Ascending aorta (tissue), 2 donors: ENCODE results near the gene VSX1. TPM values are rescaled to one million over a fixed set of nuclear protein-coding genes. Genes with fewer than 3 reads are reported as not detected.

Source experiments
- DNase-seq, 2 donors: peaks; one replicate each; pipeline ENCODE4 v3.0.0-alpha.2; 2019; ENCODE audit warnings: low spot score in 2 of 2
- H3K27ac ChIP-seq, 2 donors: fragments of 200-600 bp; sonication (generic); one replicate each; pipeline ENCODE4 v1.5.1; 2016 to 2017; ENCODE audit warnings: mild to moderate bottlenecking in 1 of 2
- H3K27me3 ChIP-seq: fragments of 200-600 bp; sonication (generic); one replicate; pipeline ENCODE4 v1.5.1; 2017
- H3K36me3 ChIP-seq, 2 donors: fragments of 200-600 bp; sonication (generic); one replicate each; pipeline ENCODE4 v1.5.1; 2016
- H3K4me1 ChIP-seq, 2 donors: fragments of 200-600 bp; sonication (generic); one replicate each; pipeline ENCODE4 v1.5.1; 2016 to 2017; ENCODE audit warnings: mild to moderate bottlenecking in 1 of 2
- H3K4me3 ChIP-seq, 2 donors: fragments of 200-600 bp; sonication (generic); one replicate each; pipeline ENCODE4 v1.5.1; 2016 to 2017; ENCODE audit warnings: mild to moderate bottlenecking in 1 of 2
- H3K9me3 ChIP-seq, 2 donors: fragments of 200-600 bp; sonication (generic); one replicate each; pipeline ENCODE4 v1.5.1; 2016
- CTCF ChIP-seq, 3 experiments: fragments of 200-600 bp in 2 of 3; fragments of 450-650 bp in 1 of 3; sonication (generic) in 2 of 3; IDR thresholded peaks; one replicate each; pipeline ENCODE4 v1.5.1; 2016 to 2019; ENCODE audit warnings: antibody characterized with exemption in 3 of 3, mild to moderate bottlenecking in 1 of 3, moderate library complexity in 1 of 3
- intact Hi-C: fragments of 100-400 bp; cut with DNase I; formaldehyde crosslinking; loops from one replicate; pipeline ENCODE4 v1.15.1; 2023
- total RNA-seq: library from RNA; depleted of rRNA; stranded (reverse); fragments of >200 nt; gene quantifications from one replicate; pipeline ENCODE4 v1.1.0, GENCODE V29; 2016

The VSX1 gene
- total RNA-seq, 1 donor from 2014 or later: not detected

GRCh38 chr20:25064561-25065071, 17.3 kb downstream of the VSX1 start:
- no peak overlapping the region for H3K4me3 ChIP-seq
- no peaks in the 10 kb centered on the region for H3K4me1 ChIP-seq
- H3K27ac ChIP-seq: no peak overlapping the region
- TF ChIP-seq CTCF (IDR thresholded peaks at IDR 0.05): no peak
- H3K9me3 ChIP-seq: no peaks in the 10 kb centered on the region
- no peaks in the 10 kb centered on the region for H3K36me3 ChIP-seq
- intact Hi-C loops: loop anchor here (1.0 to 5.0 kb wide), 3 partner anchors 69 to 333 kb away; no protein-coding TSS in a partner anchor
- H3K27me3 ChIP-seq: no peaks in the 10 kb centered on the region
- DNase-seq: peak in 1 of 2 donors; percentile 30

GRCh38 chr20:25063981-25064380, 18.0 kb downstream of the VSX1 start:
- Histone ChIP-seq H3K4me3 (no peak overlapping the region), H3K36me3 (no peaks in the 10 kb centered on the region), H3K9me3 (no peaks in the 10 kb centered on the region), H3K4me1 (no peaks in the 10 kb centered on the region), H3K27me3 (no peaks in the 10 kb centered on the region), H3K27ac (no peak overlapping the region)
- DNase-seq: peak in 1 of 2 donors; percentile 44
- intact Hi-C loops: loop anchor here (2.0 kb wide), 1 partner anchor 115 kb away; no protein-coding TSS in a partner anchor
- TF ChIP-seq CTCF (IDR thresholded peaks at IDR 0.05): no peak

GRCh38 chr20:25063546-25063945, 18.4 kb downstream of the VSX1 start:
- no peak for TF ChIP-seq CTCF (IDR thresholded peaks at IDR 0.05)
- H3K27ac ChIP-seq: no peak overlapping the region
- H3K4me3 ChIP-seq: no peak overlapping the region
- H3K4me1 ChIP-seq: peaks cover 0 to 3% of the 10 kb centered on the region in 2 donors
- no peaks in the 10 kb centered on the region for H3K27me3 ChIP-seq
- no peaks in the 10 kb centered on the region for H3K9me3 ChIP-seq
- peak in 1 of 2 donors; percentile 25 for DNase-seq
- intact Hi-C loops: no loop called here
- H3K36me3 ChIP-seq: no peaks in the 10 kb centered on the region

- Histone ChIP-seq H3K27me3 (no peaks in the 10 kb centered on the region), H3K4me3 (no peak overlapping the region), H3K9me3 (no peaks in the 10 kb centered on the region), H3K4me1 (peaks cover 0 to 3% of the 10 kb centered on the region in 2 donors), H3K27ac (no peak overlapping the region), H3K36me3 (no peaks in the 10 kb centered on the region)
- intact Hi-C loops: no loop called here
- TF ChIP-seq CTCF (IDR thresholded peaks at IDR 0.05): no peak
- no peak for DNase-seq
Observed at GRCh38 chr20:25062841-25063240, 19.1 kb downstream of the VSX1 start.

- Histone ChIP-seq H3K36me3 (no peaks in the 10 kb centered on the region), H3K4me3 (no peak overlapping the region), H3K27me3 (no peaks in the 10 kb centered on the region), H3K9me3 (no peaks in the 10 kb centered on the region), H3K27ac (no peak overlapping the region), H3K4me1 (peaks cover 1 to 3% of the 10 kb centered on the region in 2 donors)
- DNase-seq: peak in 1 of 2 donors; percentile 59
- no peak for TF ChIP-seq CTCF (IDR thresholded peaks at IDR 0.05)
- intact Hi-C loops: no loop called here
Observed at GRCh38 chr20:25061821-25062530, 20.0 kb downstream of the VSX1 start.
